ENCODE results near the gene RPS6KA2.

The RPS6KA2 gene

GRCh38 chr6:166436195-166437139, 190.6 kb downstream of the RPS6KA2 start:
- in situ Hi-C loops (cut with MboI; ENCODE audit: low sequenced_read_pairs) = no loop called here

GRCh38 chr6:166435574-166435973, 191.5 kb downstream of the RPS6KA2 start:
- in situ Hi-C loops (cut with MboI; ENCODE audit: low sequenced_read_pairs) = no loop called here

- in situ Hi-C loops (cut with MboI; ENCODE audit: low sequenced_read_pairs) = no loop called here
Measured at GRCh38 chr6:166434336-166434735, 192.7 kb downstream of the RPS6KA2 start.

- in situ Hi-C loops (cut with MboI; ENCODE audit: low sequenced_read_pairs) = no loop called here
Measured at GRCh38 chr6:166433096-166433495, 194.0 kb downstream of the RPS6KA2 start.

- in situ Hi-C loops (cut with MboI; ENCODE audit: low sequenced_read_pairs) = no loop called here
Measured at GRCh38 chr6:166430269-166430668, 196.8 kb downstream of the RPS6KA2 start.

GRCh38 chr6:166424431-166424830, 202.6 kb downstream of the RPS6KA2 start:
- in situ Hi-C loops (cut with MboI; ENCODE audit: low sequenced_read_pairs) = no loop called here

- in situ Hi-C loops (cut with MboI; ENCODE audit: low sequenced_read_pairs) = no loop called here
Measured at GRCh38 chr6:166423781-166424180, 203.3 kb downstream of the RPS6KA2 start.

- in situ Hi-C loops (cut with MboI; ENCODE audit: low sequenced_read_pairs) = no loop called here
Measured at GRCh38 chr6:166423051-166423745, 203.9 kb downstream of the RPS6KA2 start.

- in situ Hi-C loops (cut with MboI; ENCODE audit: low sequenced_read_pairs) = no loop called here
Measured at GRCh38 chr6:166422201-166422940, 204.7 kb downstream of the RPS6KA2 start.

GRCh38 chr6:166420351-166420750, 206.7 kb downstream of the RPS6KA2 start:
- in situ Hi-C loops (cut with MboI; ENCODE audit: low sequenced_read_pairs) = no loop called here

GRCh38 chr6:166419717-166420116, 207.3 kb downstream of the RPS6KA2 start:
- in situ Hi-C loops (cut with MboI; ENCODE audit: low sequenced_read_pairs) = no loop called here

GRCh38 chr6:166419286-166419685, 207.8 kb downstream of the RPS6KA2 start:
- in situ Hi-C loops (cut with MboI; ENCODE audit: low sequenced_read_pairs) = no loop called here

- in situ Hi-C loops (cut with MboI; ENCODE audit: low sequenced_read_pairs) = no loop called here
Measured at GRCh38 chr6:166418691-166419143, 208.3 kb downstream of the RPS6KA2 start.

GRCh38 chr6:166417285-166417691, 209.8 kb downstream of the RPS6KA2 start:
- in situ Hi-C loops (cut with MboI; ENCODE audit: low sequenced_read_pairs) = no loop called here

- in situ Hi-C loops (cut with MboI; ENCODE audit: low sequenced_read_pairs) = no loop called here
Measured at GRCh38 chr6:166415833-166416347, 211.2 kb downstream of the RPS6KA2 start.

- in situ Hi-C loops (cut with MboI; ENCODE audit: low sequenced_read_pairs) = no loop called here
Measured at GRCh38 chr6:166415306-166415705, 211.7 kb downstream of the RPS6KA2 start.

- in situ Hi-C loops (cut with MboI; ENCODE audit: low sequenced_read_pairs) = no loop called here
Measured at GRCh38 chr6:166413491-166413951, 213.5 kb downstream of the RPS6KA2 start.

- in situ Hi-C loops (cut with MboI; ENCODE audit: low sequenced_read_pairs) = no loop called here
Measured at GRCh38 chr6:166412911-166413384, 214.1 kb downstream of the RPS6KA2 start.

- in situ Hi-C loops (cut with MboI; ENCODE audit: low sequenced_read_pairs) = no loop called here
Measured at GRCh38 chr6:166412156-166412910, 214.7 kb downstream of the RPS6KA2 start.

- in situ Hi-C loops (cut with MboI; ENCODE audit: low sequenced_read_pairs) = no loop called here
Measured at GRCh38 chr6:166411721-166412151, 215.3 kb downstream of the RPS6KA2 start.
